Measurements from ENCODE around the gene TRIM25. TPM values are rescaled to one million over a fixed set of nuclear protein-coding genes. Genes with fewer than 3 reads are reported as not detected.

The TRIM25 gene
- polyA plus RNA-seq, 1 of the 3 experiments (the other 2 are of a cell fraction): 17.1 TPM

- Histone ChIP-seq H3K36me3 (replicated peaks in 1 of 2; ENCODE audit: control insufficient read depth in 1 of 2, insufficient read depth in 2 of 2, low read length in 1 of 2) (peaks cover 27 to 50% of the 10 kb centered on the region in 2 experiments), H3K27ac (ENCODE audit: low read depth in 2 of 2, low read length in 1 of 2) (no peak overlapping the region), H3K9me2 (no peaks in the 10 kb centered on the region; the same call in 1 of the 2 replicates), H3K27me3 (ENCODE audit: insufficient read depth) (no peaks in the 10 kb centered on the region), H3K9ac (no peak overlapping the region), H3K79me2 (ENCODE audit: insufficient read depth) (no peaks in the 10 kb centered on the region), H4K20me1 (ENCODE audit: insufficient read depth) (no peaks in the 10 kb centered on the region), H3K4me3 (ENCODE audit: low read depth in 2 of 2, low read length in 1 of 2) (no peak overlapping the region), H3K4me1 (ENCODE audit: control insufficient read depth in 1 of 2, insufficient read depth in 2 of 2, low read depth in 1 of 2, low read length in 1 of 2) (no peaks in the 10 kb centered on the region), H3K9me3 (no peaks in the 10 kb centered on the region), H3K4me2 (no peak overlapping the region), H3F3A (replicated peaks; ENCODE audit: insufficient read depth) (no peaks in the 10 kb centered on the region), H2AFZ (ENCODE audit: low read depth) (no peak overlapping the region)
- no peak for TF ChIP-seq SMC3 (IDR thresholded peaks at IDR 0.05; ENCODE audit: low read depth, low read length)
- no peak for TF ChIP-seq EZH2phosphoT487 (IDR thresholded peaks at IDR 0.05; ENCODE audit: borderline replicate concordance, low read depth)
- no peak for TF ChIP-seq TAF1 (IDR thresholded peaks at IDR 0.05; ENCODE audit: borderline replicate concordance, low read depth, low read length)
- TF ChIP-seq YY1 (IDR thresholded peaks at IDR 0.05; ENCODE audit: low read depth): no peak
- no peak for TF ChIP-seq JUND (IDR thresholded peaks at IDR 0.05)
- TF ChIP-seq ZBTB33 (IDR thresholded peaks at IDR 0.05; ENCODE audit: borderline replicate concordance, low read depth): no peak
- no peak for TF ChIP-seq EP300 (IDR thresholded peaks at IDR 0.05; ENCODE audit: borderline replicate concordance in 1 of 2, low read depth in 1 of 2, low read length in 1 of 2)
- CTCF ChIA-PET: interaction anchor here (0.6 to 6.1 kb wide), 10 partner anchors 16 to 114 kb away, joined by 3 to 28 read pairs (median 3); no protein-coding TSS in a partner anchor
- POLR2A ChIA-PET: interaction anchor here (0.6 kb wide), 1 partner anchor 72 kb away, joined by 3 read pairs; no protein-coding TSS in a partner anchor
- WGBS (ENCODE audit: low lambda C conversion rate): 65% methylated on average over 3 of the region's 3 CpGs
- DNase-seq: no peak
Observed at GRCh38 chr17:56851008-56851407, 62.8 kb downstream of the TRIM25 start.

GRCh38 chr17:56850591-56850990 lies 63.3 kb downstream of the TRIM25 start:
- Histone ChIP-seq H3K9me3 (no peaks in the 10 kb centered on the region), H3K4me2 (no peak overlapping the region), H3K27me3 (ENCODE audit: insufficient read depth) (no peaks in the 10 kb centered on the region), H3K4me3 (ENCODE audit: low read depth in 2 of 2, low read length in 1 of 2) (no peak overlapping the region), H3K9me2 (no peaks in the 10 kb centered on the region; the same call in 1 of the 2 replicates), H3K4me1 (ENCODE audit: control insufficient read depth in 1 of 2, insufficient read depth in 2 of 2, low read depth in 1 of 2, low read length in 1 of 2) (no peaks in the 10 kb centered on the region), H3K27ac (ENCODE audit: low read depth in 2 of 2, low read length in 1 of 2) (no peak overlapping the region), H3K36me3 (replicated peaks in 1 of 2; ENCODE audit: control insufficient read depth in 1 of 2, insufficient read depth in 2 of 2, low read length in 1 of 2) (peaks cover 29 to 52% of the 10 kb centered on the region in 2 experiments), H4K20me1 (ENCODE audit: insufficient read depth) (no peaks in the 10 kb centered on the region), H2AFZ (ENCODE audit: low read depth) (no peak overlapping the region), H3K79me2 (ENCODE audit: insufficient read depth) (no peaks in the 10 kb centered on the region), H3F3A (replicated peaks; ENCODE audit: insufficient read depth) (no peaks in the 10 kb centered on the region), H3K9ac (no peak overlapping the region)
- ChIA-PET CTCF (interaction anchor here (0.7 to 6.1 kb wide), 8 partner anchors 15 to 114 kb away, joined by 3 to 28 read pairs (median 3); no protein-coding TSS in a partner anchor), POLR2A (interaction anchor here (0.6 kb wide), 1 partner anchor 72 kb away, joined by 3 read pairs; no protein-coding TSS in a partner anchor)
- no peak for DNase-seq
- whole genome bisulfite sequencing (ENCODE audit: low lambda C conversion rate): 97% methylated on average over 2 of the region's 2 CpGs
- TF ChIP-seq GATA2 (CRISPR knock-in tag; IDR thresholded peaks at IDR 0.05) (no peak), ELF1 (IDR thresholded peaks at IDR 0.05) (no peak), GABPA (IDR thresholded peaks at IDR 0.05; ENCODE audit: low read depth) (no peak), FOXJ3 (CRISPR knock-in tag; IDR thresholded peaks at IDR 0.05) (no peak), YY1 (IDR thresholded peaks at IDR 0.05; ENCODE audit: low read depth) (no peak), POLR2AphosphoS5 (IDR thresholded peaks at IDR 0.05; ENCODE audit: low read depth, low read length) (no peak), RXRA (IDR thresholded peaks at IDR 0.05; ENCODE audit: borderline replicate concordance, low read depth) (no peak), EZH2phosphoT487 (IDR thresholded peaks at IDR 0.05; ENCODE audit: borderline replicate concordance, low read depth) (no peak), TAF1 (IDR thresholded peaks at IDR 0.05; ENCODE audit: borderline replicate concordance, low read depth, low read length) (no peak), PBX3 (IDR thresholded peaks at IDR 0.05) (no peak), TCF12 (IDR thresholded peaks at IDR 0.05) (no peak), REST (IDR thresholded peaks at IDR 0.05; ENCODE audit: low read depth, low read length) (no peak), MXI1 (IDR thresholded peaks at IDR 0.05; ENCODE audit: low read depth, low read length) (no peak), SIN3A (IDR thresholded peaks at IDR 0.05; ENCODE audit: borderline replicate concordance, low read depth, low read length) (no peak), EP300 (IDR thresholded peaks at IDR 0.05; ENCODE audit: borderline replicate concordance in 1 of 2, low read depth in 1 of 2, low read length in 1 of 2) (no peak), CTCF (IDR thresholded peaks at IDR 0.05) (no peak)
